ENCODE results near the gene KIF12. TPM values are rescaled to one million over a fixed set of nuclear protein-coding genes. Genes with fewer than 3 reads are reported as not detected.

Gene KIF12
- total and polyA plus RNA-seq, 2 of the 13 experiments (the other 11 are each of a cell fraction or from before 2014, with no cell fraction given), result 1.8 to 12.5 TPM

DNA sequence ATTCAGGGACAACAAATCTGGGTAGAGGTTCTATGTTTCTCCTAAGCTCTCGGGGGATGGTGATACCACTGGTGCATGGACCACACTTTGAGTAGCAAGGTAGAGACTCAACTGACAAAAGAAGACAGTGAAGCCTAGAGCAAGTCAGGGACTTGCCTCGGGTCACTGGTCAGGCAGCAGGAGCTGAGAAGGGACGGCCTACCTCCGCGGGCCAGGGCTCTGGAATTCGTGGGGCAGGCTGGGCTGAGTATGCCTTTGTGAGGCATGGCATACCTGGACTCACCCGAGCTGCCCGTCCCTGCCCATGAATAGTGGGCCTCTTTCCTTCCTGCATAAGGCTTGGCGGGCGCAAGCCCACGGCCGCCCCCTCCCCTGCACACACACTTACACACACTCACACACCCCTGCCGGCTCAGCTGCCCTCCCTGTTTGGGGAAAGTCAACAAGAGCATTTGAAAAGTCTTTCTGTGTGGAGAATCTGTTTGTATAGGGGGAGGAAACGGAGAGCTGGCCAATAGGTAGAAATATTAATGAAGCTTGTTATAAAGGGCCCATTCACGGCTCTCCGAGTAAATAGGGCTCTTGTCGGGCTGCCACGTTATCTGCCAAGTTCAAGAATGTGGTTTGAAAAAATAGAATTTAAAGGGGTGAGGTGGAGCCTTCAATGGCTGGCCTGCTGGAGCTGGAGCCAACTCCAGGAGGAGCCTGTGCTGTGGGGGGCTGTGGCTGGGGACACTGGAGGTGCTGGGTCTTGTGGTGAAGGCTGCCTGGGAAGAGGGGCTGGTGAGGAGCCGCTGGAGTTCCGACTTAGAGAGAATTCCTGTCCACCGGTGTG lies 19.1 kb upstream of the KIF12 start (continued):
- no peak for TF ChIP-seq TEF (CRISPR knock-in tag; IDR thresholded peaks at IDR 0.05)
- TF ChIP-seq SRSF9 (IDR thresholded peaks at IDR 0.05; ENCODE audit: borderline replicate concordance, insufficient read depth, low read depth, low read length, poor library complexity, severe bottlenecking), result no peak
- TF ChIP-seq, protein P1, sequence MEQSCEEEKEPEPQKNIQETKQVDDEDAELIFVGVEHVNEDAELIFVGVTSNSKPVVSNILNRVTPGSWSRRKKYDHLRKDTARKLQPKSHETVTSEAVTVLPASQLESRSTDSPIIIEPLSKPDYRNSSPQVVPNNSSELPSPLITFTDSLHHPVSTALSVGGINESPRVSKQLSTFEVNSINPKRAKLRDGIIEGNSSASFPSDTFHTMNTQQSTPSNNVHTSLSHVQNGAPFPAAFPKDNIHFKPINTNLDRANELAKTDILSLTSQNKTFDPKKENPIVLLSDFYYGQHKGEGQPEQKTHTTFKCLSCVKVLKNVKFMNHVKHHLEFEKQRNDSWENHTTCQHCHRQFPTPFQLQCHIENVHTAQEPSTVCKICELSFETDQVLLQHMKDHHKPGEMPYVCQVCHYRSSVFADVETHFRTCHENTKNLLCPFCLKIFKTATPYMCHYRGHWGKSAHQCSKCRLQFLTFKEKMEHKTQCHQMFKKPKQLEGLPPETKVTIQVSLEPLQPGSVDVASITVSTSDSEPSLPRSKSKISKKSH (CRISPR knock-in tag; IDR thresholded peaks at IDR 0.05; ENCODE audit: borderline replicate concordance), result peak; percentile 67; the same call in 1 of the 2 replicates
- TF ChIP-seq EEA1 (CRISPR knock-in tag; IDR thresholded peaks at IDR 0.05; ENCODE audit: borderline replicate concordance), result no peak
- TF ChIP-seq ZNF749 (CRISPR knock-in tag; IDR thresholded peaks at IDR 0.05; ENCODE audit: borderline replicate concordance), result no peak
- TF ChIP-seq SRSF4 (IDR thresholded peaks at IDR 0.05; ENCODE audit: low read depth, low read length, poor library complexity, severe bottlenecking), result no peak
- peak; percentile 69; the same call in 1 of the 2 replicates for TF ChIP-seq ZMYM2 (CRISPR knock-in tag; IDR thresholded peaks at IDR 0.05)
- peak; percentile 63 for TF ChIP-seq KMT2B (CRISPR knock-in tag; IDR thresholded peaks at IDR 0.05)
- peak; percentile 83 for TF ChIP-seq FOSL2 (CRISPR knock-in tag; IDR thresholded peaks at IDR 0.05)
- 0 out of 2 replicates have a peak, but pooled peaks have one; percentile 59 for TF ChIP-seq NFIB (CRISPR knock-in tag; IDR thresholded peaks at IDR 0.05; ENCODE audit: borderline replicate concordance)
- peak; percentile 63; the same call in 1 of the 2 replicates for TF ChIP-seq ZNF891 (CRISPR knock-in tag; IDR thresholded peaks at IDR 0.05)
- TF ChIP-seq U2AF2 (IDR thresholded peaks at IDR 0.05; ENCODE audit: low read depth, low read length), result no peak
- peak; percentile 74 for TF ChIP-seq MED8 (CRISPR knock-in tag; IDR thresholded peaks at IDR 0.05; ENCODE audit: insufficient replicate concordance)
- TF ChIP-seq, protein P2, sequence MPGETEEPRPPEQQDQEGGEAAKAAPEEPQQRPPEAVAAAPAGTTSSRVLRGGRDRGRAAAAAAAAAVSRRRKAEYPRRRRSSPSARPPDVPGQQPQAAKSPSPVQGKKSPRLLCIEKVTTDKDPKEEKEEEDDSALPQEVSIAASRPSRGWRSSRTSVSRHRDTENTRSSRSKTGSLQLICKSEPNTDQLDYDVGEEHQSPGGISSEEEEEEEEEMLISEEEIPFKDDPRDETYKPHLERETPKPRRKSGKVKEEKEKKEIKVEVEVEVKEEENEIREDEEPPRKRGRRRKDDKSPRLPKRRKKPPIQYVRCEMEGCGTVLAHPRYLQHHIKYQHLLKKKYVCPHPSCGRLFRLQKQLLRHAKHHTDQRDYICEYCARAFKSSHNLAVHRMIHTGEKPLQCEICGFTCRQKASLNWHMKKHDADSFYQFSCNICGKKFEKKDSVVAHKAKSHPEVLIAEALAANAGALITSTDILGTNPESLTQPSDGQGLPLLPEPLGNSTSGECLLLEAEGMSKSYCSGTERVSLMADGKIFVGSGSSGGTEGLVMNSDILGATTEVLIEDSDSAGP (CRISPR knock-in tag; IDR thresholded peaks at IDR 0.05; ENCODE audit: borderline replicate concordance), result peak; percentile 75; the same call in 1 of the 2 replicates
- TF ChIP-seq GTF3A (CRISPR knock-in tag; conservative IDR thresholded peaks at IDR 0.05), result no peak
- TF ChIP-seq CBX5 (CRISPR knock-in tag; IDR thresholded peaks at IDR 0.05; ENCODE audit: borderline replicate concordance), result peak; percentile 85; the same call in 1 of the 2 replicates
- TF ChIP-seq ZNF7 (CRISPR knock-in tag; IDR thresholded peaks at IDR 0.05), result no peak
- peak; percentile 58 for TF ChIP-seq U2AF1 (optimal IDR thresholded peaks at IDR 0.05; ENCODE audit: low read depth, low read length)
- no peak for TF ChIP-seq SATB2 (CRISPR knock-in tag; IDR thresholded peaks at IDR 0.05)
- TF ChIP-seq, protein P3, sequence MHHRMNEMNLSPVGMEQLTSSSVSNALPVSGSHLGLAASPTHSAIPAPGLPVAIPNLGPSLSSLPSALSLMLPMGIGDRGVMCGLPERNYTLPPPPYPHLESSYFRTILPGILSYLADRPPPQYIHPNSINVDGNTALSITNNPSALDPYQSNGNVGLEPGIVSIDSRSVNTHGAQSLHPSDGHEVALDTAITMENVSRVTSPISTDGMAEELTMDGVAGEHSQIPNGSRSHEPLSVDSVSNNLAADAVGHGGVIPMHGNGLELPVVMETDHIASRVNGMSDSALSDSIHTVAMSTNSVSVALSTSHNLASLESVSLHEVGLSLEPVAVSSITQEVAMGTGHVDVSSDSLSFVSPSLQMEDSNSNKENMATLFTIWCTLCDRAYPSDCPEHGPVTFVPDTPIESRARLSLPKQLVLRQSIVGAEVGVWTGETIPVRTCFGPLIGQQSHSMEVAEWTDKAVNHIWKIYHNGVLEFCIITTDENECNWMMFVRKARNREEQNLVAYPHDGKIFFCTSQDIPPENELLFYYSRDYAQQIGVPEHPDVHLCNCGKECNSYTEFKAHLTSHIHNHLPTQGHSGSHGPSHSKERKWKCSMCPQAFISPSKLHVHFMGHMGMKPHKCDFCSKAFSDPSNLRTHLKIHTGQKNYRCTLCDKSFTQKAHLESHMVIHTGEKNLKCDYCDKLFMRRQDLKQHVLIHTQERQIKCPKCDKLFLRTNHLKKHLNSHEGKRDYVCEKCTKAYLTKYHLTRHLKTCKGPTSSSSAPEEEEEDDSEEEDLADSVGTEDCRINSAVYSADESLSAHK (CRISPR knock-in tag; IDR thresholded peaks at IDR 0.05; ENCODE audit: borderline replicate concordance), result no peak
- TF ChIP-seq HOXA3 (CRISPR knock-in tag; IDR thresholded peaks at IDR 0.05), result peak; percentile 81
- TF ChIP-seq MAX (IDR thresholded peaks at IDR 0.05), result no peak
